ENCODE results near the gene ZNF792.
"Not testable (repeated sequence)": the region's sequence is repeated elsewhere in the genome, so short reads cannot be mapped to it uniquely, and the experiment has no call there.

ZNF792 gene

GRCh38 chr19:34998777-34999497 is 34.9 kb upstream of the ZNF792 start:
- no peak for DNase-seq (ENCODE audit: low read depth in 3 of 3, low spot score in 1 of 3)

GRCh38 chr19:34998224-34998623 is 34.2 kb upstream of the ZNF792 start:
- DNase-seq (ENCODE audit: low read depth in 3 of 3, low spot score in 1 of 3): not testable (repeated sequence)

- DNase-seq (ENCODE audit: low read depth in 3 of 3, low spot score in 1 of 3): no peak
These were observed 33.1 kb upstream of the ZNF792 start for GRCh38 chr19:34997071-34997617.

GRCh38 chr19:34995551-34995950 is 31.5 kb upstream of the ZNF792 start:
- DNase-seq (ENCODE audit: low read depth in 3 of 3, low spot score in 1 of 3): no peak

GRCh38 chr19:34994643-34995541 is 30.9 kb upstream of the ZNF792 start:
- no peak for DNase-seq (ENCODE audit: low read depth in 3 of 3, low spot score in 1 of 3)

GRCh38 chr19:34994286-34994642 is 30.2 kb upstream of the ZNF792 start:
- DNase-seq (ENCODE audit: low read depth in 3 of 3, low spot score in 1 of 3): no peak

GRCh38 chr19:34992582-34992981 is 28.6 kb upstream of the ZNF792 start:
- not testable (repeated sequence) for DNase-seq (ENCODE audit: low read depth in 3 of 3, low spot score in 1 of 3)

GRCh38 chr19:34991542-34992333 is 27.7 kb upstream of the ZNF792 start:
- DNase-seq (ENCODE audit: low read depth in 3 of 3, low spot score in 1 of 3): no peak

GRCh38 chr19:34990578-34991192 is 26.7 kb upstream of the ZNF792 start:
- DNase-seq (ENCODE audit: low read depth in 3 of 3, low spot score in 1 of 3): no peak

- DNase-seq (ENCODE audit: low read depth in 3 of 3, low spot score in 1 of 3): no peak
These were observed 25.3 kb upstream of the ZNF792 start for GRCh38 chr19:34989298-34989697.

- DNase-seq (ENCODE audit: low read depth in 3 of 3, low spot score in 1 of 3): no peak
These were observed 24.1 kb upstream of the ZNF792 start for GRCh38 chr19:34988119-34988518.

- no peak for DNase-seq (ENCODE audit: low read depth in 3 of 3, low spot score in 1 of 3)
These were observed 21.4 kb upstream of the ZNF792 start for GRCh38 chr19:34985249-34986022.

GRCh38 chr19:34984287-34984686 is 20.3 kb upstream of the ZNF792 start:
- no peak for DNase-seq (ENCODE audit: low read depth in 3 of 3, low spot score in 1 of 3)

- no peak for DNase-seq (ENCODE audit: low read depth in 3 of 3, low spot score in 1 of 3)
These were observed 19.8 kb upstream of the ZNF792 start for GRCh38 chr19:34983786-34984185.

GRCh38 chr19:34982275-34982674 is 18.2 kb upstream of the ZNF792 start:
- DNase-seq (ENCODE audit: low read depth in 3 of 3, low spot score in 1 of 3): no peak

GRCh38 chr19:34979819-34980640 is 16.0 kb upstream of the ZNF792 start:
- DNase-seq (ENCODE audit: low read depth in 3 of 3, low spot score in 1 of 3): no peak

- no peak for DNase-seq (ENCODE audit: low read depth in 3 of 3, low spot score in 1 of 3)
These were observed 12.6 kb upstream of the ZNF792 start for GRCh38 chr19:34976611-34977010.

GRCh38 chr19:34975056-34975455 is 11.0 kb upstream of the ZNF792 start:
- DNase-seq (ENCODE audit: low read depth in 3 of 3, low spot score in 1 of 3): no peak

- DNase-seq (ENCODE audit: low read depth in 3 of 3, low spot score in 1 of 3): no peak
These were observed 10.6 kb upstream of the ZNF792 start for GRCh38 chr19:34974646-34975045.

Data from stimulated activated CD4-positive, alpha-beta T cell treated with anti-CD3 and anti-CD28 coated beads, TNF-alpha, amount 100 ng/mL, for 1 hour (primary cell).